ENCODE measurements around the gene TMEM98. TPM values are rescaled to one million over a fixed set of nuclear protein-coding genes. Genes with fewer than 3 reads are reported as not detected.

Gene TMEM98
- total and polyA plus RNA-seq, 9 of the 15 experiments (the other 6 are each of a cell fraction or from before 2014, with no cell fraction given), result 33.5 to 164 (median 84.7) TPM

DNA sequence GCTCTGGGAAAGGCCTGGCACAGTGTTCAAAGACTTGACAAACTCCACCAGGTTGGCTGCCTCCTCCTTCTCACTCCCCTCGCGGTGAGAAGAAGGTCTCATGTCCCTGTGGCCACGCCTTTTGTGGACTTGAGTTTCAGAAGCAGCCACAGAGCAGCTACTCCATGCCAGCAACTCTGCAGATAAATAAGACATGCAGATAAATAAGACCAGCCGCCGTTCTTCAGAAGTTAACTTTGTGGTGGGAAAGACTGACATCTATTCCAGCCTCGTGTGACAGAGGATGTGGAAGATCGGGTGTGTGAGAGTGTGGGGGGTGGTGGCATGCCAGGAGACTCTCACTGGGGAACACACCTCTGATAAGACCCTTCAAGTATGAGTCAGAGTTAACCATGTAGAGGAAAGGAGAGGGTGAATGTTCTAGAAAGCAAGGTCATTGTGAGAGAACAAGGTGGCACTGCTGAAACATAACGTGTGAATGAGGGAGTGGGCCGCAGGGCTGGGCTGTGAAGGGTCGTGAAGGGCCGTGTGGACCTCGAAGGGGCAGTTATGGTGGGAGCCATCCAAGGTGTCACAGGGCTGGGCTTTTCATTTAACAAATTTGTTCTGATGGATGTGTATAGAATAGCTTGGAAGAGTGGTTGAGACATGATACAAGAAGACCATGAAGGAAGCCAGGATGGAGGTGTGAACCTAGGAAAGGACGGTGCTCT is 64.5 kb downstream of the TMEM98 start:
- in situ Hi-C loops (cut with MboI), result no loop called here
- BruUV-seq (replicated peaks), result no TSS peak
- H4K20me1 ChIP-seq (replicated peaks; ENCODE audit: control insufficient read depth, insufficient read depth, low read length), result no peaks in the 10 kb centered on the region
- H3K79me2 ChIP-seq (ENCODE audit: control insufficient read depth, insufficient read depth, low read length), result no peaks in the 10 kb centered on the region
- ChIA-PET CTCF (ENCODE audit: low intra/inter-chr PET ratio) (interaction anchor here (0.5 kb wide), 1 partner anchor 19 kb away, joined by 4 read pairs; no protein-coding TSS in a partner anchor), POLR2A (interaction anchor here (0.7 kb wide), 1 partner anchor 220 kb away, joined by 4 read pairs; no protein-coding TSS in a partner anchor)
- H3K4me1 ChIP-seq (replicated peaks in 1 of 2; ENCODE audit: control insufficient read depth in 2 of 2, insufficient read depth in 2 of 2, low read length in 2 of 2), result peaks cover 14 to 18% of the 10 kb centered on the region in 2 experiments; a peak in 4 of 5 replicates
- no peaks in the 10 kb centered on the region for H3K36me3 ChIP-seq (ENCODE audit: control insufficient read depth, insufficient read depth, low read length)
- peak overlapping the region; percentile 32 for H3K4me2 ChIP-seq (ENCODE audit: insufficient read depth, low read length)
- no peaks in the 10 kb centered on the region for H3K9me1 ChIP-seq (ENCODE audit: control insufficient read depth, insufficient read depth, low read length)
- ATAC-seq (peak; percentile 67), FAIRE-seq (peak; percentile 82), DNase-seq (ENCODE audit: extremely low read depth in 1 of 4, low spot score in 3 of 4) (peak; percentile 44 to 62 (median 55))
- 19% methylated on average over 13 of the region's 13 CpGs for WGBS (ENCODE audit: insufficient coverage, low coverage, missing lambda C conversion rate)
- H3K27ac ChIP-seq (ENCODE audit: extremely low read depth, low read depth, low read length), result no peak overlapping the region; the same call in 2 of the 3 replicates
- peak overlapping the region; percentile 80 for H2AFZ ChIP-seq (ENCODE audit: low read depth, low read length)
- intact Hi-C loops (cut with micrococcal nuclease), result no loop called here
- H3K9me3 ChIP-seq (replicated peaks; ENCODE audit: control insufficient read depth, insufficient read depth, low read depth, low read length), result peaks cover 5% of the 10 kb centered on the region; the same call in 1 of the 2 replicates
- H3K9ac ChIP-seq (ENCODE audit: insufficient read depth in 1 of 2, low read depth in 2 of 2, low read length in 2 of 2), result peak overlapping the region in 1 of 2 experiments; percentile 55; a peak in 1 of 4 replicates
- H3K4me3 ChIP-seq, result no peak overlapping the region
- H3K27me3 ChIP-seq (ENCODE audit: control insufficient read depth in 2 of 2, insufficient read depth in 2 of 2, low read length in 2 of 2), result no peaks in the 10 kb centered on the region
- no peak for TF ChIP-seq PTBP1 (IDR thresholded peaks at IDR 0.05; ENCODE audit: low read depth, low read length)
- peak; percentile 38; the same call in 1 of the 2 replicates for TF ChIP-seq L3MBTL2 (IDR thresholded peaks at IDR 0.05)
- TF ChIP-seq, protein P1, sequence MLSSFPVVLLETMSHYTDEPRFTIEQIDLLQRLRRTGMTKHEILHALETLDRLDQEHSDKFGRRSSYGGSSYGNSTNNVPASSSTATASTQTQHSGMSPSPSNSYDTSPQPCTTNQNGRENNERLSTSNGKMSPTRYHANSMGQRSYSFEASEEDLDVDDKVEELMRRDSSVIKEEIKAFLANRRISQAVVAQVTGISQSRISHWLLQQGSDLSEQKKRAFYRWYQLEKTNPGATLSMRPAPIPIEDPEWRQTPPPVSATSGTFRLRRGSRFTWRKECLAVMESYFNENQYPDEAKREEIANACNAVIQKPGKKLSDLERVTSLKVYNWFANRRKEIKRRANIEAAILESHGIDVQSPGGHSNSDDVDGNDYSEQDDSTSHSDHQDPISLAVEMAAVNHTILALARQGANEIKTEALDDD (IDR thresholded peaks at IDR 0.05), result no peak
- no peak for TF ChIP-seq TAF1 (IDR thresholded peaks at IDR 0.05; ENCODE audit: control insufficient read depth, extremely low read depth, insufficient read depth, low read length, severe bottlenecking)
- TF ChIP-seq CEBPB (tag; IDR thresholded peaks at IDR 0.05), result no peak
- no peak for TF ChIP-seq GTF2F1 (IDR thresholded peaks at IDR 0.05; ENCODE audit: low read depth, low read length)
- TF ChIP-seq KLF6 (CRISPR knock-in tag; IDR thresholded peaks at IDR 0.05; ENCODE audit: borderline replicate concordance), result no peak
- TF ChIP-seq DPF2 (IDR thresholded peaks at IDR 0.05), result peak; percentile 53
- TF ChIP-seq SAFB (IDR thresholded peaks at IDR 0.05; ENCODE audit: borderline replicate concordance, low read depth, low read length), result no peak
- TF ChIP-seq PCBP1 (IDR thresholded peaks at IDR 0.05; ENCODE audit: low read depth, low read length, poor library complexity, severe bottlenecking), result no peak
- TF ChIP-seq, protein P2, sequence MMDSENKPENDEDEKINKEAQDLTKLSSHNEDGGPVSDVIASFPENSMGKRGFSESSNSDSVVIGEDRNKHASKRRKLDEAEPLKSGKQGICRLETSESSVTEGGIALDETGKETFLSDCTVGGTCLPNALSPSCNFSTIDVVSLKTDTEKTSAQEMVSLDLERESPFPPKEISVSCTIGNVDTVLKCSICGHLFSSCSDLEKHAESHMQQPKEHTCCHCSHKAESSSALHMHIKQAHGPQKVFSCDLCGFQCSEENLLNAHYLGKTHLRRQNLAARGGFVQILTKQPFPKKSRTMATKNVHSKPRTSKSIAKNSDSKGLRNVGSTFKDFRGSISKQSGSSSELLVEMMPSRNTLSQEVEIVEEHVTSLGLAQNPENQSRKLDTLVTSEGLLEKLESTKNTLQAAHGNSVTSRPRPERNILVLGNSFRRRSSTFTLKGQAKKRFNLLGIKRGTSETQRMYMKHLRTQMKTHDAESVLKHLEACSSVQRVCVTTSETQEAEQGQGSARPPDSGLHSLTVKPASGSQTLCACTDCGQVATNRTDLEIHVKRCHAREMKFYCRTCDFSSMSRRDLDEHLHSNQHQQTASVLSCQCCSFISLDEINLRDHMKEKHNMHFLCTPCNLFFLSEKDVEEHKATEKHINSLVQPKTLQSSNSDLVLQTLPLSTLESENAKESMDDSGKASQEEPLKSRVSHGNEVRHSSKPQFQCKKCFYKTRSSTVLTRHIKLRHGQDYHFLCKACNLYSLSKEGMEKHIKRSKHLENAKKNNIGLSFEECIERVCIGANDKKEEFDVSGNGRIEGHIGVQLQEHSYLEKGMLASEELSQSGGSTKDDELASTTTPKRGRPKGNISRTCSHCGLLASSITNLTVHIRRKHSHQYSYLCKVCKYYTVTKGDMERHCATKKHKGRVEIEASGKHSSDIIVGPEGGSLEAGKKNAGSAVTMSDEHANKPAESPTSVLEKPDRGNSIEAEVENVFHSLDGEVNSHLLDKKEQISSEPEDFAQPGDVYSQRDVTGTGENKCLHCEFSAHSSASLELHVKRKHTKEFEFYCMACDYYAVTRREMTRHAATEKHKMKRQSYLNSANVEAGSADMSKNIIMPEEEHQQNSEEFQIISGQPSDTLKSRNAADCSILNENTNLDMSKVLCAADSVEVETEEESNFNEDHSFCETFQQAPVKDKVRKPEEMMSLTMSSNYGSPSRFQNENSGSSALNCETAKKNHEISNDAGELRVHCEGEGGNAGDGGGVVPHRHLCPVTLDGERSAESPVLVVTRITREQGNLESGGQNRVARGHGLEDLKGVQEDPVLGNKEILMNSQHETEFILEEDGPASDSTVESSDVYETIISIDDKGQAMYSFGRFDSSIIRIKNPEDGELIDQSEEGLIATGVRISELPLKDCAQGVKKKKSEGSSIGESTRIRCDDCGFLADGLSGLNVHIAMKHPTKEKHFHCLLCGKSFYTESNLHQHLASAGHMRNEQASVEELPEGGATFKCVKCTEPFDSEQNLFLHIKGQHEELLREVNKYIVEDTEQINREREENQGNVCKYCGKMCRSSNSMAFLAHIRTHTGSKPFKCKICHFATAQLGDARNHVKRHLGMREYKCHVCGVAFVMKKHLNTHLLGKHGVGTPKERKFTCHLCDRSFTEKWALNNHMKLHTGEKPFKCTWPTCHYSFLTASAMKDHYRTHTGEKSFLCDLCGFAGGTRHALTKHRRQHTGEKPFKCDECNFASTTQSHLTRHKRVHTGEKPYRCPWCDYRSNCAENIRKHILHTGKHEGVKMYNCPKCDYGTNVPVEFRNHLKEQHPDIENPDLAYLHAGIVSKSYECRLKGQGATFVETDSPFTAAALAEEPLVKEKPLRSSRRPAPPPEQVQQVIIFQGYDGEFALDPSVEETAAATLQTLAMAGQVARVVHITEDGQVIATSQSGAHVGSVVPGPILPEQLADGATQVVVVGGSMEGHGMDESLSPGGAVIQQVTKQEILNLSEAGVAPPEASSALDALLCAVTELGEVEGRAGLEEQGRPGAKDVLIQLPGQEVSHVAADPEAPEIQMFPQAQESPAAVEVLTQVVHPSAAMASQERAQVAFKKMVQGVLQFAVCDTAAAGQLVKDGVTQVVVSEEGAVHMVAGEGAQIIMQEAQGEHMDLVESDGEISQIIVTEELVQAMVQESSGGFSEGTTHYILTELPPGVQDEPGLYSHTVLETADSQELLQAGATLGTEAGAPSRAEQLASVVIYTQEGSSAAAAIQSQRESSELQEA (IDR thresholded peaks at IDR 0.05; ENCODE audit: low read depth), result no peak
- TF ChIP-seq SMARCE1 (IDR thresholded peaks at IDR 0.05), result no peak
- no peak for TF ChIP-seq ZNF282 (CRISPR knock-in tag; IDR thresholded peaks at IDR 0.05)
- no peak for TF ChIP-seq EZH2 (IDR thresholded peaks at IDR 0.05; ENCODE audit: borderline replicate concordance, low read depth, low read length)

Data from K562 (cell line).